ENCODE data around the gene SEMA3G.
A peak's percentile ranks its signal among the peaks of the same experiment; 100 is the strongest.

Gene SEMA3G

GRCh38 chr3:52489453-52489852 lies 44.5 kb upstream of the SEMA3G start:
- no peak overlapping the region for H3K4me3 ChIP-seq (ENCODE audit: low read length)
- TF ChIP-seq, protein P1, sequence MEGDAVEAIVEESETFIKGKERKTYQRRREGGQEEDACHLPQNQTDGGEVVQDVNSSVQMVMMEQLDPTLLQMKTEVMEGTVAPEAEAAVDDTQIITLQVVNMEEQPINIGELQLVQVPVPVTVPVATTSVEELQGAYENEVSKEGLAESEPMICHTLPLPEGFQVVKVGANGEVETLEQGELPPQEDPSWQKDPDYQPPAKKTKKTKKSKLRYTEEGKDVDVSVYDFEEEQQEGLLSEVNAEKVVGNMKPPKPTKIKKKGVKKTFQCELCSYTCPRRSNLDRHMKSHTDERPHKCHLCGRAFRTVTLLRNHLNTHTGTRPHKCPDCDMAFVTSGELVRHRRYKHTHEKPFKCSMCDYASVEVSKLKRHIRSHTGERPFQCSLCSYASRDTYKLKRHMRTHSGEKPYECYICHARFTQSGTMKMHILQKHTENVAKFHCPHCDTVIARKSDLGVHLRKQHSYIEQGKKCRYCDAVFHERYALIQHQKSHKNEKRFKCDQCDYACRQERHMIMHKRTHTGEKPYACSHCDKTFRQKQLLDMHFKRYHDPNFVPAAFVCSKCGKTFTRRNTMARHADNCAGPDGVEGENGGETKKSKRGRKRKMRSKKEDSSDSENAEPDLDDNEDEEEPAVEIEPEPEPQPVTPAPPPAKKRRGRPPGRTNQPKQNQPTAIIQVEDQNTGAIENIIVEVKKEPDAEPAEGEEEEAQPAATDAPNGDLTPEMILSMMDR (conservative IDR thresholded peaks at IDR 0.05; ENCODE audit: low read length), result no peak
- DNase-seq (ENCODE audit: low read depth), result no peak

DNA sequence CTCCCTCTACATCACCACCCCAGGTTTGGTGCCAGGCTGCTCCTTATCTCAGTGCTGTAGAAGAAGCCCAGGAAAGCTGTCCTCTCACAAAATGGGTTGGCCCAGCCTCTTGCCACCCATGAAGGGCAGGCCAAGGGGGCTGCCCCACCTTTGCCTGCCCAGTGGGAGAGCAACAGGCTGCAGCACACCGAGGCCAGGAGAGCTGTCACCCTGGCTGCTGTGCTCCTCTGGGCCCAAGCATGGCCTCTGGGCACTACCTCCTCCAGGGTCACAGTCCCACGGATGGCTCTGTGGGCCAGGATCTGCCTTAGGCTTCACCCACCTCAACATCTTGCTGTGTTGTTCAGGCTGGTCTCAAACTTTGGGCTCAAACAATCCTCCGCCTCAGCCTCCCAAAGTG lies 43.8 kb upstream of the SEMA3G start:
- no peak for DNase-seq (ENCODE audit: low read depth)
- H3K4me3 ChIP-seq (ENCODE audit: low read length), result no peak overlapping the region

GRCh38 chr3:52487788-52488691 lies 43.1 kb upstream of the SEMA3G start:
- TF ChIP-seq, protein P1 (conservative IDR thresholded peaks at IDR 0.05; ENCODE audit: low read length), result no peak
- DNase-seq (ENCODE audit: low read depth), result no peak
- no peak overlapping the region for H3K4me3 ChIP-seq (ENCODE audit: low read length)

More for the DNA sequence above, 43.8 kb upstream of the SEMA3G start:
- TF ChIP-seq, protein P1 (conservative IDR thresholded peaks at IDR 0.05; ENCODE audit: low read length), result no peak

DNA sequence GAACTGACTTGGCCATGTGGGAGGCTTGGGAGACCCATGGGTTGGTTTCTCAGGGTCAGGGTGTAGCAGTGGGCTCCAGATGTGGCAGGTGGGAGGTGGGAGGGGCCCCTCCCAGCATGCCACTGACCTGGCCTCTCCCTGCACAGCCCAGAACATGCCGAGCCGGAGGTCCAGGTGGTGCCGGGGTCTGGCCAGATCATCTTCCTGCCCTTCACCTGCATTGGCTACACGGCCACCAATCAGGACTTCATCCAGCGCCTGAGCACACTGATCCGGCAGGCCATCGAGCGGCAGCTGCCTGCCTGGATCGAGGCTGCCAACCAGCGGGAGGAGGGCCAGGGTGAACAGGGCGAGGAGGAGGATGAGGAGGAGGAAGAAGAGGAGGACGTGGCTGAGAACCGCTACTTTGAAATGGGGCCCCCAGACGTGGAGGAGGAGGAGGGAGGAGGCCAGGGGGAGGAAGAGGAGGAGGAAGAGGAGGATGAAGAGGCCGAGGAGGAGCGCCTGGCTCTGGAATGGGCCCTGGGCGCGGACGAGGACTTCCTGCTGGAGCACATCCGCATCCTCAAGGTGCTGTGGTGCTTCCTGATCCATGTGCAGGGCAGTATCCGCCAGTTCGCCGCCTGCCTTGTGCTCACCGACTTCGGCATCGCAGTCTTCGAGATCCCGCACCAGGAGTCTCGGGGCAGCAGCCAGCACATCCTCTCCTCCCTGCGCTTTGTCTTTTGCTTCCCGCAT lies 42.3 kb upstream of the SEMA3G start:
- TF ChIP-seq, protein P1 (conservative IDR thresholded peaks at IDR 0.05; ENCODE audit: low read length), result no peak
- no peak for DNase-seq (ENCODE audit: low read depth)

GRCh38 chr3:52484680-52485461 lies 40.0 kb upstream of the SEMA3G start:
- no peak for DNase-seq (ENCODE audit: low read depth)
- TF ChIP-seq, protein P1 (conservative IDR thresholded peaks at IDR 0.05; ENCODE audit: low read length), result no peak
- H3K4me3 ChIP-seq (ENCODE audit: low read length), result no peak overlapping the region

More for the DNA sequence above, 42.3 kb upstream of the SEMA3G start:
- H3K4me3 ChIP-seq (ENCODE audit: low read length), result no peak overlapping the region

DNA sequence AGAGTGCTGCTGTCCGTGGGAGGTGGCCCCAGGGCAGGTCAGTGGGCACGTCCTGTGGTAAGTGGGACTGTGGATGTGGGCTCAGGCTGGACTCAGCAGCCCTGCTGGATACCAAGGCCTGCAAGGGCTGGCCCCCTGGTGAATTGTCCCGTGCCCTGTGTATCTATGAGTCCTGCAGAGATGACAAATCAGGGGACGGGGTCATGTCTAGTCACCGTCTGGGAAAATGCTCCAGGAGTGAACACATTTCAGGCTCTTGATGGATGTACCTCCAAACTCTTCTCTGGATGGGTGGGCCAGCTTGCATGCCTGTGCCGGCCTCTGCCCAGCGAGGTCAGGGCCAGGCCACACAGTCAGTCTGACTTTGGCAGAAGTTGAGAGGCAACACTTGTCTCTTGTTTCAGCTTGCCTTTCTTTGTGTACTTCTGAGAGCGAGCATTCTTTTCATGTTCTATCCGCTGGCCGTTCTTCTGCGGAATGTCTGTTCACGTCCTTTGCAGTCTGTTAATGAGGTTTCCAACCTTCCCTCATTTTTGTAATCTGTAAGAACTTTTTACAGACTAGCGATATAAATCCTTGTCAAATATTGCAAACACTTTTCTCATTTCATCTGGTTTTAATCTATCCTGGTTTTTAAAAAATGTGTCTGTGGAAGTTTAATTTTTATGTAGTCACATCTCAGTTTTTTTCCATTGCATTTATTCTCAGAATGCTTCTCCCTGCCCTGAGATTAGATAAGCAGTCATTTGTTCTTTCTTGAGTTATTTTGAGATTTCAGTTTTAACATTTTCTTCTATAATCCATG lies 38.9 kb upstream of the SEMA3G start:
- no peak overlapping the region for H3K4me3 ChIP-seq (ENCODE audit: low read length)
- TF ChIP-seq, protein P1 (conservative IDR thresholded peaks at IDR 0.05; ENCODE audit: low read length), result no peak
- DNase-seq (ENCODE audit: low read depth), result peak; percentile 96

Data from AG10803 (cell line).